ENCODE data around the gene HTR7. TPM values are rescaled to one million over a fixed set of nuclear protein-coding genes. Genes with fewer than 3 reads are reported as not detected.

HTR7 gene
- total and polyA plus RNA-seq, 2 of the 4 experiments (the other 2 are of a cell fraction): 0.43 to 0.72 TPM

Small RNAs within 50 kb of the gene (microRNA-seq; reads per million reads assigned to microRNA genes)
- gene RF00019 (ENCODE audit: insufficient read depth, insufficient read length): not detected

Small RNAs within 50 kb of the gene (small RNA-seq; reads per million reads assigned to genes)
- gene RF00019: 0 reads per million in 5 experiments

Other genes starting within 250 kb of the HTR7 start
- 45.2 and 45.8 TPM in 2 replicates for gene RPP30, start 13.9 kb upstream of the HTR7 start, total RNA-seq (2012; rRNA removed)
- gene RPP30, start 13.9 kb upstream of the HTR7 start, polyA plus RNA-seq (2012; rRNA removed): 25.6 and 27.6 TPM in 2 replicates
- gene ANKRD1, start 63.0 kb upstream of the HTR7 start, total RNA-seq (2012; rRNA removed): 10.8 and 19.4 TPM in 2 replicates
- gene ANKRD1, start 63.0 kb upstream of the HTR7 start, polyA plus RNA-seq (2012; rRNA removed): 7.4 and 8.0 TPM in 2 replicates

All from IMR-90 (cell line).